Measurements from ENCODE around the gene PRTN3.

DNA sequence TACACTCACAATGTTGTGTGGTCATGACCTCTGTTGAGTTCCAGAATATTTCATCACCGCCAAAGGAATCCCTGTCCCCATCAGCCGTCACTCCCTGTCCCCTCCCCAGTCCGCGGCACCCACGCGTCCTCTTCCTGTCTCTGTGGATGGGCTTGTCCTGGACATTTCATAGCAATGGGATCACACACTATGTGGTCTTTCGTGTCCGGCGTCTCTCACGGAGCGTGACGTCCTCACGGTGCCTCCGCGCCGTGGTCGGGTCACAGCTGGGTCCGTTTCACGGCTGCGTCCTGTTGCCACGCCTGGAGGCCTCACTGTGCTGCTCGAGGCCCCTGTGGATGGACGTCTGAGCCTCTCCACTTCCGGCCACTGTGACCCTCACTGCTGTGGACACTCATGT is 6.6 kb upstream of the PRTN3 start:
- no peak for TF ChIP-seq EP300 (IDR thresholded peaks at IDR 0.05)
- TF ChIP-seq, protein P1, sequence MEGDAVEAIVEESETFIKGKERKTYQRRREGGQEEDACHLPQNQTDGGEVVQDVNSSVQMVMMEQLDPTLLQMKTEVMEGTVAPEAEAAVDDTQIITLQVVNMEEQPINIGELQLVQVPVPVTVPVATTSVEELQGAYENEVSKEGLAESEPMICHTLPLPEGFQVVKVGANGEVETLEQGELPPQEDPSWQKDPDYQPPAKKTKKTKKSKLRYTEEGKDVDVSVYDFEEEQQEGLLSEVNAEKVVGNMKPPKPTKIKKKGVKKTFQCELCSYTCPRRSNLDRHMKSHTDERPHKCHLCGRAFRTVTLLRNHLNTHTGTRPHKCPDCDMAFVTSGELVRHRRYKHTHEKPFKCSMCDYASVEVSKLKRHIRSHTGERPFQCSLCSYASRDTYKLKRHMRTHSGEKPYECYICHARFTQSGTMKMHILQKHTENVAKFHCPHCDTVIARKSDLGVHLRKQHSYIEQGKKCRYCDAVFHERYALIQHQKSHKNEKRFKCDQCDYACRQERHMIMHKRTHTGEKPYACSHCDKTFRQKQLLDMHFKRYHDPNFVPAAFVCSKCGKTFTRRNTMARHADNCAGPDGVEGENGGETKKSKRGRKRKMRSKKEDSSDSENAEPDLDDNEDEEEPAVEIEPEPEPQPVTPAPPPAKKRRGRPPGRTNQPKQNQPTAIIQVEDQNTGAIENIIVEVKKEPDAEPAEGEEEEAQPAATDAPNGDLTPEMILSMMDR (IDR thresholded peaks at IDR 0.05), result no peak

All from suprapubic skin (tissue), 3 donors.